Body of pancreas (tissue), 4 donors: Measurements from ENCODE around the gene NDUFB2.

ENCODE experiments used
- POLR2A ChIP-seq, 3 donors: fragments of 450-650 bp; IDR thresholded peaks; one replicate each; pipeline ENCODE4 v1.6.1; 2016; ENCODE audit warnings: antibody characterized with exemption in 3 of 3, mild to moderate bottlenecking in 2 of 3
- TF ChIP-seq, protein P1 (sequence below), 7 experiments: fragments of 450-650 bp in 4 of 7; fragments of 200-600 bp in 3 of 7; sonication (generic) in 3 of 7; IDR thresholded peaks; one replicate each; pipeline ENCODE4 v1.5.1; 2016 to 2019; ENCODE audit warnings: antibody characterized with exemption in 7 of 7

DNA sequence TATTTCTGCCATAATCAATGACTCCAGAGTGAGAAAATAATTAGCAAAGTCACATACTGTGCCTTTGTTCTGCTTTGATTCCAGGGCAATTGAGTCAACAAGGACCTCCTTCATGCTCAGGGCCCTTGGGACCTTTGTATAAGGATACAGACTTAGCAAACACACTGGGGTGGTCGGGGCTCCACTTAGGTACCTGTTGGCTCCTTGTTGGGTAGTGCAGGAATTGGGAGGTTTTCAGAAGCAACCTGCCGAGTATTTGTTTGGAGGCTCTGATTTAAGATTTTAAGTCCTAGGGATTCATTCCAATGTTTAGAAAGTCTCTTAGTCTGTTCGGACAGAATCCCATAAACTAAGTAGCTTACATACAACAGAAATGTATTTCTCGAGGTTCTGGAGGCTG lies 20.8 kb upstream of the NDUFB2 start:
- TF ChIP-seq, protein P1, sequence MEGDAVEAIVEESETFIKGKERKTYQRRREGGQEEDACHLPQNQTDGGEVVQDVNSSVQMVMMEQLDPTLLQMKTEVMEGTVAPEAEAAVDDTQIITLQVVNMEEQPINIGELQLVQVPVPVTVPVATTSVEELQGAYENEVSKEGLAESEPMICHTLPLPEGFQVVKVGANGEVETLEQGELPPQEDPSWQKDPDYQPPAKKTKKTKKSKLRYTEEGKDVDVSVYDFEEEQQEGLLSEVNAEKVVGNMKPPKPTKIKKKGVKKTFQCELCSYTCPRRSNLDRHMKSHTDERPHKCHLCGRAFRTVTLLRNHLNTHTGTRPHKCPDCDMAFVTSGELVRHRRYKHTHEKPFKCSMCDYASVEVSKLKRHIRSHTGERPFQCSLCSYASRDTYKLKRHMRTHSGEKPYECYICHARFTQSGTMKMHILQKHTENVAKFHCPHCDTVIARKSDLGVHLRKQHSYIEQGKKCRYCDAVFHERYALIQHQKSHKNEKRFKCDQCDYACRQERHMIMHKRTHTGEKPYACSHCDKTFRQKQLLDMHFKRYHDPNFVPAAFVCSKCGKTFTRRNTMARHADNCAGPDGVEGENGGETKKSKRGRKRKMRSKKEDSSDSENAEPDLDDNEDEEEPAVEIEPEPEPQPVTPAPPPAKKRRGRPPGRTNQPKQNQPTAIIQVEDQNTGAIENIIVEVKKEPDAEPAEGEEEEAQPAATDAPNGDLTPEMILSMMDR (IDR thresholded peaks at IDR 0.05) = no peak
- TF ChIP-seq POLR2A (IDR thresholded peaks at IDR 0.05) = no peak
